ENCODE measurements around the gene LEFTY2.

LEFTY2 gene

GRCh38 chr1:225915538-225915991 is 25.5 kb downstream of the LEFTY2 start:
- no peak for DNase-seq
- H3K4me1 ChIP-seq (ENCODE audit: low read length) = peaks cover 5% of the 10 kb centered on the region; the same call in 1 of the 2 replicates

DNA sequence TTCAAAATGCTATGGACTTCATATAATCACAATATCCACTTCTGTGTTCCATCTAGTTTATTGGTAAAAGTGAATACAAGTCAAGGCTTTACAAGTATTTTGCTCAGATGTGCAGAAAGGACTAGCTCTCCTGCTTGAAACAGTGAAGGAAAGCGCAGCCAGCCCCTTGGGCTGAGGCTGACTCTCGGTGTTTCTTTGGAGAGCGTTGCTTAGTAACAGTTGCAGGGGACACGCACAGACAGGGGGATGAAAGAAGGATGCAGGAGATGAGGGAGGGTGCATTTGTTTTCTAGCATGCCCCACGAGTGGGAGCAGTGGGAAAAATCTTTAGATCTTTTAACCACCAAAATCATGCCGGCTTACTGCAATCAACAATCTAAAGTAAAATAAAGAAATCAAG is 26.1 kb downstream of the LEFTY2 start:
- no peaks in the 10 kb centered on the region for H3F3A ChIP-seq (ENCODE audit: insufficient read depth, low read length)
- no peak for TF ChIP-seq EZH2phosphoT487 (IDR thresholded peaks at IDR 0.05; ENCODE audit: low read length)
- TF ChIP-seq EZH2 (optimal IDR thresholded peaks at IDR 0.05; ENCODE audit: low read depth, low read length) = no peak
- TF ChIP-seq CTCF (IDR thresholded peaks at IDR 0.05; ENCODE audit: low read length) = no peak

More at GRCh38 chr1:225915538-225915991, 25.5 kb downstream of the LEFTY2 start:
- Histone ChIP-seq H3K36me3 (replicated peaks; ENCODE audit: insufficient read depth, low read length) (0 out of 2 replicates have a peak, but pooled peaks cover under 1% of the 10 kb centered on the region), H3K9me2 (replicated peaks; ENCODE audit: insufficient read depth, low read length) (no peaks in the 10 kb centered on the region), H3F3A (ENCODE audit: insufficient read depth, low read length) (no peaks in the 10 kb centered on the region), H3K9me3 (replicated peaks; ENCODE audit: insufficient read depth, low read length) (no peaks in the 10 kb centered on the region), H2AFZ (ENCODE audit: low read length) (no peak overlapping the region), H3K9ac (ENCODE audit: low read length) (no peak overlapping the region), H4K20me1 (ENCODE audit: insufficient read depth, low read length) (no peaks in the 10 kb centered on the region), H3K4me2 (ENCODE audit: low read depth, low read length) (no peak overlapping the region), H3K4me3 (ENCODE audit: low read length) (no peak overlapping the region), H3K27ac (ENCODE audit: low read length) (no peak overlapping the region), H3K27me3 (replicated peaks; ENCODE audit: insufficient read depth, low read length) (no peaks in the 10 kb centered on the region), H3K79me2 (ENCODE audit: low read length) (peaks cover 3% of the 10 kb centered on the region; the same call in 1 of the 2 replicates)
- no peak for TF ChIP-seq EZH2 (optimal IDR thresholded peaks at IDR 0.05; ENCODE audit: low read depth, low read length)
- no peak for TF ChIP-seq CTCF (IDR thresholded peaks at IDR 0.05; ENCODE audit: low read length)
- no peak for TF ChIP-seq EZH2phosphoT487 (IDR thresholded peaks at IDR 0.05; ENCODE audit: low read length)

DNA sequence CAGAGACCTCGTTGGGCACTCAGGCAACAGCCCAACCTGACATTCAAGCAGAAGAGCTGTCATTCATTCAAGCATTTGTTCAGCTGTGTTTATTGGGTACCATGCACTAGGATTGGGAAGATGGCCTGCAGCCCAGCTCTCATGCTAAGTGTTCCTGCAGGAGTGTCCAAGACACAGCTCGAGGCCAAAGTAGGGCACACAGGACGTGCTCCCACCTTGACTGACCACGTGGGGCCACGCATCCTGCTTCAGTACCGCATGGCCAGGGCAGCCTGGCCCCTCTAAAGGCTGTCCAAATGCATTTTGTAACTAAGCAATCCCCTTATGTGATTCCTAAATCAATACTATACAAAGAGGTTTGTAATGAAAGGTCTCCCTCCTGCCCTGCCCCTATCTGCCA is 26.6 kb downstream of the LEFTY2 start:
- no peaks in the 10 kb centered on the region for H3K27me3 ChIP-seq (replicated peaks; ENCODE audit: insufficient read depth, low read length)
- H3K36me3 ChIP-seq (replicated peaks; ENCODE audit: insufficient read depth, low read length) = no peaks in the 10 kb centered on the region
- no peaks in the 10 kb centered on the region for H3F3A ChIP-seq (ENCODE audit: insufficient read depth, low read length)
- H3K27ac ChIP-seq (ENCODE audit: low read length) = no peak overlapping the region
- no peaks in the 10 kb centered on the region for H3K79me2 ChIP-seq (ENCODE audit: low read length)
- no peak for DNase-seq
- no peak overlapping the region for H3K4me2 ChIP-seq (ENCODE audit: low read depth, low read length)
- H3K9me2 ChIP-seq (replicated peaks; ENCODE audit: insufficient read depth, low read length) = no peaks in the 10 kb centered on the region
- peaks cover 5% of the 10 kb centered on the region; the same call in 1 of the 2 replicates for H3K4me1 ChIP-seq (ENCODE audit: low read length)
- no peaks in the 10 kb centered on the region for H4K20me1 ChIP-seq (ENCODE audit: insufficient read depth, low read length)
- H2AFZ ChIP-seq (ENCODE audit: low read length) = no peak overlapping the region
- no peak overlapping the region for H3K9ac ChIP-seq (ENCODE audit: low read length)
- no peak for TF ChIP-seq CTCF (IDR thresholded peaks at IDR 0.05; ENCODE audit: low read length)
- TF ChIP-seq EZH2 (optimal IDR thresholded peaks at IDR 0.05; ENCODE audit: low read depth, low read length) = no peak
- TF ChIP-seq EZH2phosphoT487 (IDR thresholded peaks at IDR 0.05; ENCODE audit: low read length) = no peak
- H3K4me3 ChIP-seq (ENCODE audit: low read length) = no peak overlapping the region
- no peaks in the 10 kb centered on the region for H3K9me3 ChIP-seq (replicated peaks; ENCODE audit: insufficient read depth, low read length)

More for the DNA sequence above, 26.1 kb downstream of the LEFTY2 start:
- Histone ChIP-seq H3K27me3 (replicated peaks; ENCODE audit: insufficient read depth, low read length) (no peaks in the 10 kb centered on the region), H3K4me1 (ENCODE audit: low read length) (peaks cover 5% of the 10 kb centered on the region; the same call in 1 of the 2 replicates), H3K27ac (ENCODE audit: low read length) (no peak overlapping the region), H2AFZ (ENCODE audit: low read length) (no peak overlapping the region), H4K20me1 (ENCODE audit: insufficient read depth, low read length) (no peaks in the 10 kb centered on the region), H3K9me2 (replicated peaks; ENCODE audit: insufficient read depth, low read length) (no peaks in the 10 kb centered on the region), H3K4me3 (ENCODE audit: low read length) (no peak overlapping the region), H3K4me2 (ENCODE audit: low read depth, low read length) (no peak overlapping the region), H3K9ac (ENCODE audit: low read length) (no peak overlapping the region), H3K79me2 (ENCODE audit: low read length) (0 out of 2 replicates have a peak, but pooled peaks cover 2% of the 10 kb centered on the region), H3K36me3 (replicated peaks; ENCODE audit: insufficient read depth, low read length) (no peaks in the 10 kb centered on the region), H3K9me3 (replicated peaks; ENCODE audit: insufficient read depth, low read length) (no peaks in the 10 kb centered on the region)
- no peak for DNase-seq

Data from MM.1S (cell line).